DND-41 (cell line): ENCODE measurements around the gene DUSP6.

ENCODE experiments used
- ATAC-seq: fragments of 200-7000 bp; cut with Tn5 transposase; 3 replicates; pipeline ENCODE4 v1.9.1; 2021; ENCODE audit warnings: low read depth; ENCODE audit not compliant: insufficient read depth
- DNase-seq: peaks from one replicate; pipeline ENCODE4 v3.0.0-alpha.2; 2020
- H2AFZ ChIP-seq: 2 replicates; pipeline ENCODE4 v1.6.0; 2012; ENCODE audit warnings: low read depth, low read length
- H3K27ac ChIP-seq: 2 replicates; pipeline ENCODE4 v1.5.1; 2012; ENCODE audit warnings: low read length, inconsistent platforms
- H3K27me3 ChIP-seq: fragments of 200-600 bp; sonication (generic); 2 replicates; pipeline ENCODE4 v1.6.0; 2012; ENCODE audit warnings: low read length, mild to moderate bottlenecking, inconsistent platforms; ENCODE audit not compliant: insufficient read depth, poor library complexity
- H3K36me3 ChIP-seq: 2 replicates; pipeline ENCODE4 v1.5.1; 2012; ENCODE audit warnings: low read length, inconsistent platforms; ENCODE audit not compliant: insufficient read depth
- H3K4me1 ChIP-seq: 2 replicates; pipeline ENCODE4 v1.5.1; 2012; ENCODE audit warnings: mild to moderate bottlenecking, low read length; ENCODE audit not compliant: insufficient read depth
- H3K4me2 ChIP-seq: 2 replicates; pipeline ENCODE4 v1.6.0; 2012; ENCODE audit warnings: mild to moderate bottlenecking, moderate library complexity, low read length, inconsistent platforms; ENCODE audit not compliant: insufficient read depth
- H3K4me3 ChIP-seq, 2 experiments: fragments of 200-600 bp in 1 of 2; shearing (Covaris generic) in 1 of 2; 2 replicates each; pipeline ENCODE4 v1.5.1; 2012 to 2016; ENCODE audit warnings: inconsistent platforms in 2 of 2, low read length in 2 of 2, mild to moderate bottlenecking in 2 of 2, low read depth in 1 of 2, moderate library complexity in 1 of 2
- H3K79me2 ChIP-seq: 2 replicates; pipeline ENCODE4 v1.6.0; 2012; ENCODE audit warnings: low read length, inconsistent platforms; ENCODE audit not compliant: insufficient read depth
- H3K9ac ChIP-seq: 2 replicates; pipeline ENCODE4 v1.6.0; 2012; ENCODE audit warnings: low read depth, mild to moderate bottlenecking, inconsistent platforms, low read length, moderate library complexity
- H3K9me3 ChIP-seq: 2 replicates; pipeline ENCODE4 v1.5.1; 2012; ENCODE audit warnings: low read length, moderate library complexity, mild to moderate bottlenecking, inconsistent platforms; ENCODE audit not compliant: insufficient read depth, severe bottlenecking
- H4K20me1 ChIP-seq: 2 replicates; pipeline ENCODE4 v1.6.0; 2012; ENCODE audit warnings: low read length; ENCODE audit not compliant: insufficient read depth
- CTCF ChIP-seq: IDR thresholded peaks from 2 replicates; pipeline ENCODE4 v1.5.1; 2012; ENCODE audit warnings: borderline replicate concordance, low read length, moderate library complexity, mild to moderate bottlenecking; ENCODE audit not compliant: poor library complexity, severe bottlenecking; ENCODE audit errors: extremely low read depth
- EZH2 ChIP-seq: IDR thresholded peaks from 3 replicates; pipeline ENCODE4 v1.6.1; 2012; ENCODE audit warnings: borderline replicate concordance, low read depth, mild to moderate bottlenecking, moderate library complexity, low read length, inconsistent platforms; ENCODE audit not compliant: severe bottlenecking

The DUSP6 gene

GRCh38 chr12:89348894-89349699 lies 3.2 kb downstream of the DUSP6 start:
- Histone ChIP-seq H2AFZ (no peak overlapping the region), H3K27ac (peak overlapping the region; percentile 96), H3K9ac (peak overlapping the region; percentile 91), H3K4me3 (peak overlapping the region; percentile 76 to 97), H4K20me1 (peaks cover 46% of the 10 kb centered on the region), H3K4me1 (peaks cover 58% of the 10 kb centered on the region), H3K9me3 (no peaks in the 10 kb centered on the region), H3K79me2 (peaks cover 95% of the 10 kb centered on the region), H3K36me3 (peaks cover 54% of the 10 kb centered on the region), H3K4me2 (peak overlapping the region; percentile 78), H3K27me3 (no peaks in the 10 kb centered on the region)
- DNase-seq (peak; percentile 57), ATAC-seq (no peak)
- no peak for TF ChIP-seq CTCF
- no peak for TF ChIP-seq EZH2

- Histone ChIP-seq H4K20me1 (peaks cover 46% of the 10 kb centered on the region), H3K27ac (peak overlapping the region; percentile 96), H3K27me3 (no peaks in the 10 kb centered on the region), H3K79me2 (peaks cover 92% of the 10 kb centered on the region), H2AFZ (no peak overlapping the region), H3K4me3 (peak overlapping the region; percentile 76 to 97; a peak in 3 of 4 replicates), H3K4me1 (peaks cover 48% of the 10 kb centered on the region), H3K9ac (peak overlapping the region; percentile 91), H3K9me3 (no peaks in the 10 kb centered on the region), H3K4me2 (peak overlapping the region; percentile 78), H3K36me3 (peaks cover 54% of the 10 kb centered on the region)
- DNase-seq: no peak
- no peak for TF ChIP-seq EZH2
- TF ChIP-seq CTCF: no peak
- ATAC-seq: no peak
Observed at GRCh38 chr12:89347325-89347829, 4.9 kb downstream of the DUSP6 start.

- Histone ChIP-seq H3K4me3 (peak overlapping the region; percentile 76 to 97; a peak in 3 of 4 replicates), H3K79me2 (peaks cover 90% of the 10 kb centered on the region), H3K4me1 (peaks cover 51% of the 10 kb centered on the region), H3K27me3 (no peaks in the 10 kb centered on the region), H3K9me3 (no peaks in the 10 kb centered on the region), H3K36me3 (peaks cover 51% of the 10 kb centered on the region), H3K9ac (peak overlapping the region; percentile 91), H2AFZ (no peak overlapping the region), H3K4me2 (peak overlapping the region; percentile 78), H3K27ac (peak overlapping the region; percentile 96), H4K20me1 (peaks cover 44% of the 10 kb centered on the region)
- TF ChIP-seq CTCF (no peak), EZH2 (no peak)
- ATAC-seq: peak; percentile 29
- DNase-seq: no peak
Observed at GRCh38 chr12:89346741-89347324, 5.5 kb downstream of the DUSP6 start.
